Measurements from ENCODE around the gene OR2H1. TPM values are rescaled to one million over a fixed set of nuclear protein-coding genes. Genes with fewer than 3 reads are reported as not detected.

OR2H1 gene
- total and polyA plus RNA-seq, 2 donors (not counting 1 experiment from before 2014, with no cell fraction given): not detected

- no peak for ATAC-seq (ENCODE audit: low read depth)
- no peaks in the 10 kb centered on the region for H3K9me3 Mint-ChIP-seq (ENCODE audit: insufficient read depth)
- 61% methylated on average over 5 of the region's 6 CpGs for WGBS (ENCODE audit: insufficient coverage)
- no peaks in the 10 kb centered on the region for H3K79me2 ChIP-seq (ENCODE audit: control insufficient read depth, insufficient read depth, low read length)
- intact Hi-C loops (cut with micrococcal nuclease): no loop called here
- H3K36me3 ChIP-seq (replicated peaks in 1 of 2; ENCODE audit: control extremely low read depth in 1 of 2, control insufficient read depth in 1 of 2, extremely low read depth in 1 of 2, insufficient read depth in 2 of 2, low read length in 1 of 2): no peaks in the 10 kb centered on the region
- H3K4me3 ChIP-seq (ENCODE audit: control extremely low read depth in 1 of 5, extremely low read depth in 1 of 5, insufficient read depth in 1 of 5, low read depth in 2 of 5, low read length in 4 of 5): no peak overlapping the region
- no peaks in the 10 kb centered on the region for H3K27me3 ChIP-seq (replicated peaks in 1 of 4; ENCODE audit: control extremely low read depth in 1 of 4, control insufficient read depth in 3 of 4, insufficient read depth in 4 of 4, low read length in 3 of 4)
- no peak overlapping the region for H3K4me3 Mint-ChIP-seq
- H3K4me1 ChIP-seq (ENCODE audit: control insufficient read depth in 2 of 2, insufficient read depth in 2 of 2, low read length in 2 of 2): no peaks in the 10 kb centered on the region
- H3K9ac ChIP-seq (ENCODE audit: low read length): no peak overlapping the region
- H3K27me3 Mint-ChIP-seq: no peaks in the 10 kb centered on the region
- H3K9me3 ChIP-seq (ENCODE audit: control extremely low read depth in 1 of 3, control insufficient read depth in 2 of 3, insufficient read depth in 1 of 3, low read length in 2 of 3): no peaks in the 10 kb centered on the region
- H4K20me1 ChIP-seq (ENCODE audit: control insufficient read depth, insufficient read depth, low read length, poor library complexity, severe bottlenecking): no peaks in the 10 kb centered on the region
- no peak overlapping the region for H2AFZ ChIP-seq (ENCODE audit: insufficient read depth, low read depth, low read length, poor library complexity, severe bottlenecking)
- TF ChIP-seq, protein P1, sequence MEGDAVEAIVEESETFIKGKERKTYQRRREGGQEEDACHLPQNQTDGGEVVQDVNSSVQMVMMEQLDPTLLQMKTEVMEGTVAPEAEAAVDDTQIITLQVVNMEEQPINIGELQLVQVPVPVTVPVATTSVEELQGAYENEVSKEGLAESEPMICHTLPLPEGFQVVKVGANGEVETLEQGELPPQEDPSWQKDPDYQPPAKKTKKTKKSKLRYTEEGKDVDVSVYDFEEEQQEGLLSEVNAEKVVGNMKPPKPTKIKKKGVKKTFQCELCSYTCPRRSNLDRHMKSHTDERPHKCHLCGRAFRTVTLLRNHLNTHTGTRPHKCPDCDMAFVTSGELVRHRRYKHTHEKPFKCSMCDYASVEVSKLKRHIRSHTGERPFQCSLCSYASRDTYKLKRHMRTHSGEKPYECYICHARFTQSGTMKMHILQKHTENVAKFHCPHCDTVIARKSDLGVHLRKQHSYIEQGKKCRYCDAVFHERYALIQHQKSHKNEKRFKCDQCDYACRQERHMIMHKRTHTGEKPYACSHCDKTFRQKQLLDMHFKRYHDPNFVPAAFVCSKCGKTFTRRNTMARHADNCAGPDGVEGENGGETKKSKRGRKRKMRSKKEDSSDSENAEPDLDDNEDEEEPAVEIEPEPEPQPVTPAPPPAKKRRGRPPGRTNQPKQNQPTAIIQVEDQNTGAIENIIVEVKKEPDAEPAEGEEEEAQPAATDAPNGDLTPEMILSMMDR (IDR thresholded peaks at IDR 0.05): no peak
- no peak for TF ChIP-seq EZH2 (IDR thresholded peaks at IDR 0.05; ENCODE audit: borderline replicate concordance, insufficient read depth, low read depth, low read length, poor library complexity, severe bottlenecking)
- DNase-seq: no peak
- CTCF ChIA-PET: no interaction called here
- no peaks in the 10 kb centered on the region for H3K4me1 Mint-ChIP-seq
- no peak overlapping the region for H3K27ac ChIP-seq (ENCODE audit: low read length in 2 of 2)
- H3K4me2 ChIP-seq (replicated peaks; ENCODE audit: low read depth, low read length, poor library complexity, severe bottlenecking): no peak overlapping the region
- no peak overlapping the region for H3K27ac Mint-ChIP-seq
- POLR2A ChIA-PET: no interaction called here
Observed at GRCh38 chr6:29509239-29509638, 52.3 kb downstream of the OR2H1 start.

DNA sequence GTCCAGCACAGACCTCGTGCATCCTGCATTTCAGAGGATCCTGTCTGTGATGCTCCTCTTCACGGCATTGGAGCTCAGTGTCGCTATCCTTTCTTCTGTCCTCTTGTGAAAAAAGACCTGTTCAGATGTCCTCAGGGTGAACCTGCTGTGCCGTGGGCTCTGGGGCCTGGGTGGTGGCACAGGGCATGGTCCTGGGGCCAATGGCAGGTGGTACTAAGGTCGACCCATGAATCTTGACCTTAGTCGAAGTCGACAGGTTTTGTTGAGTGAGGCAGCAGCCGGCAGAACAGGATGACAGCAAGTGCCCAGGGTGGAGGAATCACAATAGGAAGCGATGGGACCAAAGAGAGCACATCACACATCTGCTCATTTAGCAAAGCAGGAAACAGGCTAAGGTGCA, 52.8 kb downstream of the OR2H1 start:
- no peak overlapping the region for H3K27ac ChIP-seq (ENCODE audit: low read length in 2 of 2)
- H3K36me3 ChIP-seq (replicated peaks in 1 of 2; ENCODE audit: control extremely low read depth in 1 of 2, control insufficient read depth in 1 of 2, extremely low read depth in 1 of 2, insufficient read depth in 2 of 2, low read length in 1 of 2): no peaks in the 10 kb centered on the region
- no peak overlapping the region for H3K4me3 Mint-ChIP-seq
- H3K4me3 ChIP-seq (ENCODE audit: control extremely low read depth in 1 of 5, extremely low read depth in 1 of 5, insufficient read depth in 1 of 5, low read depth in 2 of 5, low read length in 4 of 5): no peak overlapping the region
- TF ChIP-seq, protein P1 (IDR thresholded peaks at IDR 0.05): no peak
- TF ChIP-seq EZH2 (IDR thresholded peaks at IDR 0.05; ENCODE audit: borderline replicate concordance, insufficient read depth, low read depth, low read length, poor library complexity, severe bottlenecking): no peak
- no peak overlapping the region for H3K27ac Mint-ChIP-seq
- H3K79me2 ChIP-seq (ENCODE audit: control insufficient read depth, insufficient read depth, low read length): no peaks in the 10 kb centered on the region
- POLR2A ChIA-PET: no interaction called here
- no peaks in the 10 kb centered on the region for H4K20me1 ChIP-seq (ENCODE audit: control insufficient read depth, insufficient read depth, low read length, poor library complexity, severe bottlenecking)
- H3K4me2 ChIP-seq (replicated peaks; ENCODE audit: low read depth, low read length, poor library complexity, severe bottlenecking): no peak overlapping the region
- CTCF ChIA-PET: no interaction called here
- H3K9ac ChIP-seq (ENCODE audit: low read length): no peak overlapping the region
- peaks cover 2% of the 10 kb centered on the region for H3K27me3 Mint-ChIP-seq
- H3K4me1 ChIP-seq (ENCODE audit: control insufficient read depth in 2 of 2, insufficient read depth in 2 of 2, low read length in 2 of 2): no peaks in the 10 kb centered on the region
- intact Hi-C loops (cut with micrococcal nuclease): no loop called here
- H3K9me3 ChIP-seq (ENCODE audit: control extremely low read depth in 1 of 3, control insufficient read depth in 2 of 3, insufficient read depth in 1 of 3, low read length in 2 of 3): no peaks in the 10 kb centered on the region
- DNase-seq (no peak), ATAC-seq (ENCODE audit: low read depth) (no peak)
- 85% methylated on average over 9 of the region's 9 CpGs for WGBS (ENCODE audit: insufficient coverage)
- no peak overlapping the region for H2AFZ ChIP-seq (ENCODE audit: insufficient read depth, low read depth, low read length, poor library complexity, severe bottlenecking)
- no peaks in the 10 kb centered on the region for H3K27me3 ChIP-seq (replicated peaks in 1 of 4; ENCODE audit: control extremely low read depth in 1 of 4, control insufficient read depth in 3 of 4, insufficient read depth in 4 of 4, low read length in 3 of 4)
- no peaks in the 10 kb centered on the region for H3K4me1 Mint-ChIP-seq
- no peaks in the 10 kb centered on the region for H3K9me3 Mint-ChIP-seq (ENCODE audit: insufficient read depth)

Measured in B cell (primary cell).